Measurements from ENCODE around the gene FAM156A.
"Not testable (repeated sequence)": the region's sequence is repeated elsewhere in the genome, so short reads cannot be mapped to it uniquely, and the experiment has no call there.

- not testable (repeated sequence) for TF ChIP-seq CTCF (conservative IDR thresholded peaks at IDR 0.05; ENCODE audit: low read length); EZH2phosphoT487 (IDR thresholded peaks at IDR 0.05; ENCODE audit: borderline replicate concordance)
Observed at GRCh38 chrX:52907137-52907536, 51.2 kb downstream of the FAM156A start.

Data from Loucy (cell line).